ENCODE data around the gene PILRB.

GRCh38 chr7:100366411-100367250 lies 8.7 kb downstream of the PILRB start:
- TF ChIP-seq CTCF (IDR thresholded peaks at IDR 0.05; ENCODE audit: insufficient read depth, low read depth, low read length) (no peak), EZH2 (IDR thresholded peaks at IDR 0.05; ENCODE audit: insufficient read depth, low read length) (no peak)
